Measurements from ENCODE around the gene ZBTB12.

ZBTB12 gene

GRCh38 chr6:31877125-31877650 lies 24.7 kb downstream of the ZBTB12 start:
- no peak overlapping the region for H3K4me3 ChIP-seq (ENCODE audit: control insufficient read depth, low read depth, low read length)
- no peak for DNase-seq (ENCODE audit: low read depth)
- no peak for TF ChIP-seq CTCF (conservative IDR thresholded peaks at IDR 0.05; ENCODE audit: control insufficient read depth, insufficient read depth, low read depth, low read length)

- H3K4me3 ChIP-seq (ENCODE audit: control insufficient read depth, low read depth, low read length), result no peak overlapping the region
- TF ChIP-seq CTCF (conservative IDR thresholded peaks at IDR 0.05; ENCODE audit: control insufficient read depth, insufficient read depth, low read depth, low read length), result no peak
- no peak for DNase-seq (ENCODE audit: low read depth)
Observed at GRCh38 chr6:31876357-31876756, 25.5 kb downstream of the ZBTB12 start.

GRCh38 chr6:31875877-31876276 lies 26.0 kb downstream of the ZBTB12 start:
- DNase-seq (ENCODE audit: low read depth), result no peak
- no peak for TF ChIP-seq CTCF (conservative IDR thresholded peaks at IDR 0.05; ENCODE audit: control insufficient read depth, insufficient read depth, low read depth, low read length)
- no peak overlapping the region for H3K4me3 ChIP-seq (ENCODE audit: control insufficient read depth, low read depth, low read length)

GRCh38 chr6:31874836-31875572 lies 26.9 kb downstream of the ZBTB12 start:
- no peak for TF ChIP-seq CTCF (conservative IDR thresholded peaks at IDR 0.05; ENCODE audit: control insufficient read depth, insufficient read depth, low read depth, low read length)
- no peak for DNase-seq (ENCODE audit: low read depth)
- no peak overlapping the region for H3K4me3 ChIP-seq (ENCODE audit: control insufficient read depth, low read depth, low read length)

- H3K4me3 ChIP-seq (ENCODE audit: control insufficient read depth, low read depth, low read length), result no peak overlapping the region
- DNase-seq (ENCODE audit: low read depth), result no peak
- no peak for TF ChIP-seq CTCF (conservative IDR thresholded peaks at IDR 0.05; ENCODE audit: control insufficient read depth, insufficient read depth, low read depth, low read length)
Observed at GRCh38 chr6:31874084-31874670, 27.7 kb downstream of the ZBTB12 start.

- peak; percentile 7 for DNase-seq (ENCODE audit: low read depth)
- H3K4me3 ChIP-seq (ENCODE audit: control insufficient read depth, low read depth, low read length), result no peak overlapping the region
- TF ChIP-seq CTCF (conservative IDR thresholded peaks at IDR 0.05; ENCODE audit: control insufficient read depth, insufficient read depth, low read depth, low read length), result no peak
Observed at GRCh38 chr6:31871046-31871659, 30.7 kb downstream of the ZBTB12 start.

Data from fibroblast of mammary gland (primary cell).